SU-DHL-6 (cell line): ENCODE data around the gene RASD2.

Experiments
- H2AFZ ChIP-seq: fragments of 200-600 bp; sonication (generic); 2 replicates; pipeline ENCODE4 v1.6.1; 2014; ENCODE audit warnings: low read depth, mild to moderate bottlenecking, moderate library complexity, mixed read lengths, antibody characterized with exemption, low read length; ENCODE audit not compliant: severe bottlenecking
- H3F3A ChIP-seq: fragments of 200-600 bp; shearing (Covaris generic); 2 replicates; pipeline ENCODE4 v1.6.0; 2016; ENCODE audit warnings: antibody characterized with exemption, mild to moderate bottlenecking; ENCODE audit not compliant: insufficient read depth
- H3K27ac ChIP-seq: fragments of 200-600 bp; sonication (generic); 2 replicates; pipeline ENCODE4 v1.5.1; 2016; ENCODE audit warnings: low read depth, mild to moderate bottlenecking, low read length, moderate library complexity, mixed read lengths
- H3K27me3 ChIP-seq: fragments of 200-600 bp; sonication (generic), shearing (Covaris generic); 2 replicates; pipeline ENCODE4 v1.6.0; 2014; ENCODE audit warnings: mild to moderate bottlenecking, low read length
- H3K36me3 ChIP-seq: fragments of 200-600 bp; sonication (generic); 2 replicates; pipeline ENCODE4 v1.6.1; 2014; ENCODE audit warnings: mild to moderate bottlenecking, low read length, mixed read lengths
- H3K4me2 ChIP-seq: fragments of 300-600, 200-600 bp; shearing (Covaris generic), sonication (generic); 2 replicates; pipeline ENCODE4 v1.6.0; 2014; ENCODE audit warnings: low read length, low read depth, mild to moderate bottlenecking; ENCODE audit not compliant: poor library complexity, severe bottlenecking
- H3K4me3 ChIP-seq: fragments of 200-600 bp; sonication (generic); 2 replicates; pipeline ENCODE4 v1.5.1; 2014; ENCODE audit warnings: antibody characterized with exemption, low read length, mild to moderate bottlenecking, mixed read lengths; ENCODE audit not compliant: insufficient read depth, poor library complexity, severe bottlenecking
- H3K79me2 ChIP-seq: fragments of 200-600 bp; sonication (generic); 2 replicates; pipeline ENCODE4 v1.6.1; 2014; ENCODE audit warnings: mild to moderate bottlenecking, low read length, moderate library complexity; ENCODE audit not compliant: insufficient read depth
- H3K9ac ChIP-seq: fragments of 200-600 bp; sonication (generic); 2 replicates; pipeline ENCODE4 v1.7.0; 2014; ENCODE audit warnings: mild to moderate bottlenecking, low read length
- H3K9me2 ChIP-seq: fragments of 200-600 bp; sonication (generic); replicated peaks from 2 replicates; pipeline ENCODE4 v1.6.1; 2014; ENCODE audit warnings: low read length; ENCODE audit not compliant: insufficient read depth
- H3K9me3 ChIP-seq: fragments of 200-600 bp; sonication (generic); 2 replicates; pipeline ENCODE4 v1.6.1; 2014; ENCODE audit warnings: low read length, mixed read lengths; ENCODE audit not compliant: insufficient read depth
- H4K20me1 ChIP-seq: fragments of 200-600 bp; sonication (generic); 2 replicates; pipeline ENCODE4 v1.6.1; 2014; ENCODE audit warnings: low read depth, mild to moderate bottlenecking, antibody characterized with exemption, low read length, moderate library complexity, mixed read lengths
- EZH2phosphoT487 ChIP-seq: fragments of 200-600 bp; sonication (generic), shearing (Covaris generic); conservative IDR thresholded peaks from 2 replicates; pipeline ENCODE4 v1.6.1; 2018; ENCODE audit warnings: mild to moderate bottlenecking, antibody characterized with exemption, low read length, moderate library complexity, mixed read lengths
- TF ChIP-seq, protein P1 (sequence below): fragments of 200-600 bp; sonication (generic); IDR thresholded peaks from one replicate; pipeline ENCODE4 v1.5.1; 2017; ENCODE audit warnings: antibody characterized with exemption, mild to moderate bottlenecking, low read length, moderate library complexity; ENCODE audit not compliant: insufficient read depth, poor library complexity, severe bottlenecking

RASD2 gene

GRCh38 chr22:35567351-35568141 is 26.9 kb downstream of the RASD2 start:
- Histone ChIP-seq H3K4me2 (no peak overlapping the region), H3K9ac (no peak overlapping the region), H3K36me3 (no peaks in the 10 kb centered on the region), H3K9me2 (no peaks in the 10 kb centered on the region), H3K4me3 (no peak overlapping the region), H3K27me3 (no peaks in the 10 kb centered on the region), H2AFZ (no peak overlapping the region), H3K27ac (no peak overlapping the region), H4K20me1 (no peaks in the 10 kb centered on the region), H3K9me3 (no peaks in the 10 kb centered on the region), H3F3A (no peaks in the 10 kb centered on the region), H3K79me2 (no peaks in the 10 kb centered on the region)
- no peak for TF ChIP-seq EZH2phosphoT487
- TF ChIP-seq, protein P1, sequence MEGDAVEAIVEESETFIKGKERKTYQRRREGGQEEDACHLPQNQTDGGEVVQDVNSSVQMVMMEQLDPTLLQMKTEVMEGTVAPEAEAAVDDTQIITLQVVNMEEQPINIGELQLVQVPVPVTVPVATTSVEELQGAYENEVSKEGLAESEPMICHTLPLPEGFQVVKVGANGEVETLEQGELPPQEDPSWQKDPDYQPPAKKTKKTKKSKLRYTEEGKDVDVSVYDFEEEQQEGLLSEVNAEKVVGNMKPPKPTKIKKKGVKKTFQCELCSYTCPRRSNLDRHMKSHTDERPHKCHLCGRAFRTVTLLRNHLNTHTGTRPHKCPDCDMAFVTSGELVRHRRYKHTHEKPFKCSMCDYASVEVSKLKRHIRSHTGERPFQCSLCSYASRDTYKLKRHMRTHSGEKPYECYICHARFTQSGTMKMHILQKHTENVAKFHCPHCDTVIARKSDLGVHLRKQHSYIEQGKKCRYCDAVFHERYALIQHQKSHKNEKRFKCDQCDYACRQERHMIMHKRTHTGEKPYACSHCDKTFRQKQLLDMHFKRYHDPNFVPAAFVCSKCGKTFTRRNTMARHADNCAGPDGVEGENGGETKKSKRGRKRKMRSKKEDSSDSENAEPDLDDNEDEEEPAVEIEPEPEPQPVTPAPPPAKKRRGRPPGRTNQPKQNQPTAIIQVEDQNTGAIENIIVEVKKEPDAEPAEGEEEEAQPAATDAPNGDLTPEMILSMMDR, result no peak

DNA sequence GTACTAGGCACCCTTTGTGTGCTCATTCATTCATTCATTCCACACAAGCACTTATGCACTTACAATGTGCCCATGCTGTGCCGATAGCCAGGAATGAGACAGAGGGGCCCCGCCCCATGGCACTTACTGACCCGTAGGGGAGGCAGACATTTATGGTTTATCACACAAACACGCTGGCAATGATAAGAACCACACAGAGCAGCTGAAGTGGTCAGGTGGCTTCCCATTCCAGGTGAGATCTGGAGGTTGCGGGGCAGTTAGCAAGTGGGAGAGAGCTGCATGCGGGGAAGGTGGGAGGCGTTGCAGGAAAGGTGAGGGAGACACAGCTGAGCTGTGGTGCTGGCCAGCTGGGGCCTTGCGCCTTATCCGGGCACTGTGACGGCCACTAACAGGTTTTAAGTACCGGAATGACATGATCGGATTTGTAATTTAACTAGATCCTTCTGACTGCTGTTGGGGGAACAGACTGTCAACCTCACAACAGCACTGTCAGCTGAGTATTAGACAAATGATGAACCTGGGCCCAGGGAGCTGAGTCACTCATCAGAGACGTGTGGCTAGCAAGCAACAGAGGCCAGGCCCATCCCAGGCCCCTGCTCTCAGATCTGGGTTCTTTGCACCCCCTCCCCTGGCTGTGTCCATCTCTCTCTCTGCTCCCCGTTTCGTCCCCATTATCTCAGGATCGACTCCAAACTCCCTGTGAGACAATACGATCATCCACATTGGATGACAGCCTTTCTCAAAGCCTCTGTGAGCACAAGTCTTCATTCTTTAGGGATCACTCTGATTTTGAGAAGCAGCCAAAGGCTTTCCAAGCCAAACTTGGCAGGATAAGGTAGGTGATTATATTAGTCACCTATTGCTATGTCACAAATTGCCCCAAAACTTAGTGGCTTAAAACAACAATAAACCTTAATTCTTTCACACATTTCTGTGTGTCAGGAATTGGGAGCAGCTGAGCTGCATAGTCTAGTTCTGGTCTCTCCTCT is 28.4 kb downstream of the RASD2 start:
- H3K9me2 ChIP-seq, result no peaks in the 10 kb centered on the region
- TF ChIP-seq, protein P1, result no peak
- TF ChIP-seq EZH2phosphoT487, result no peak
- H3K79me2 ChIP-seq, result no peaks in the 10 kb centered on the region
- H3F3A ChIP-seq, result no peaks in the 10 kb centered on the region
- no peak overlapping the region for H3K4me3 ChIP-seq
- no peaks in the 10 kb centered on the region for H3K36me3 ChIP-seq
- H2AFZ ChIP-seq, result no peak overlapping the region
- no peaks in the 10 kb centered on the region for H4K20me1 ChIP-seq
- no peaks in the 10 kb centered on the region for H3K27me3 ChIP-seq
- no peak overlapping the region for H3K27ac ChIP-seq
- H3K9me3 ChIP-seq, result no peaks in the 10 kb centered on the region
- H3K9ac ChIP-seq, result no peak overlapping the region
- H3K4me2 ChIP-seq, result no peak overlapping the region

GRCh38 chr22:35569916-35570315 is 29.3 kb downstream of the RASD2 start:
- H3K4me2 ChIP-seq, result no peak overlapping the region
- no peak overlapping the region for H2AFZ ChIP-seq
- no peak for TF ChIP-seq EZH2phosphoT487
- TF ChIP-seq, protein P1, result no peak
- no peaks in the 10 kb centered on the region for H3K9me3 ChIP-seq
- H4K20me1 ChIP-seq, result no peaks in the 10 kb centered on the region
- no peaks in the 10 kb centered on the region for H3K79me2 ChIP-seq
- H3F3A ChIP-seq, result no peaks in the 10 kb centered on the region
- no peak overlapping the region for H3K4me3 ChIP-seq
- H3K9me2 ChIP-seq, result no peaks in the 10 kb centered on the region
- no peaks in the 10 kb centered on the region for H3K27me3 ChIP-seq
- no peak overlapping the region for H3K9ac ChIP-seq
- no peak overlapping the region for H3K27ac ChIP-seq
- no peaks in the 10 kb centered on the region for H3K36me3 ChIP-seq
